ENCODE data around the gene TNFRSF18.

DNA sequence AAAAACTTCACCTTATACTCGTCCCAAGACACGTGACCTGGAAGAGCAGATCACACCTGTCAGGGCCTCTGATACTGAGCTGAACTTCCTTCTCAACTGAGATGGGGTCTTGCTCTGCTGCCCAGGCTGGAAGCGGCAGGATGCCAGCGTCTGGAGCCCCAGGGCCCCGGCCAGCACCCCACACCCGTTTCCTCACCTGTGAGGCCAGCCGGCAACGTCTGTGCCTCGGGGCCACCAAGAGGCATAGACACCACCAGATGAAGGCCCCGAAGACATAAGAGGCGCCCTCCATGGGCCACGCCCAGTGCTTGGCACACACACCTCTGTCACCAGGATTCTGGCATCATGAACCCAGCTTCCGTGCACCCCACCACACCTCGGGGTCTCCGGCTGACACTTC is 16.9 kb upstream of the TNFRSF18 start:
- TF ChIP-seq, protein P1, sequence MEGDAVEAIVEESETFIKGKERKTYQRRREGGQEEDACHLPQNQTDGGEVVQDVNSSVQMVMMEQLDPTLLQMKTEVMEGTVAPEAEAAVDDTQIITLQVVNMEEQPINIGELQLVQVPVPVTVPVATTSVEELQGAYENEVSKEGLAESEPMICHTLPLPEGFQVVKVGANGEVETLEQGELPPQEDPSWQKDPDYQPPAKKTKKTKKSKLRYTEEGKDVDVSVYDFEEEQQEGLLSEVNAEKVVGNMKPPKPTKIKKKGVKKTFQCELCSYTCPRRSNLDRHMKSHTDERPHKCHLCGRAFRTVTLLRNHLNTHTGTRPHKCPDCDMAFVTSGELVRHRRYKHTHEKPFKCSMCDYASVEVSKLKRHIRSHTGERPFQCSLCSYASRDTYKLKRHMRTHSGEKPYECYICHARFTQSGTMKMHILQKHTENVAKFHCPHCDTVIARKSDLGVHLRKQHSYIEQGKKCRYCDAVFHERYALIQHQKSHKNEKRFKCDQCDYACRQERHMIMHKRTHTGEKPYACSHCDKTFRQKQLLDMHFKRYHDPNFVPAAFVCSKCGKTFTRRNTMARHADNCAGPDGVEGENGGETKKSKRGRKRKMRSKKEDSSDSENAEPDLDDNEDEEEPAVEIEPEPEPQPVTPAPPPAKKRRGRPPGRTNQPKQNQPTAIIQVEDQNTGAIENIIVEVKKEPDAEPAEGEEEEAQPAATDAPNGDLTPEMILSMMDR (IDR thresholded peaks at IDR 0.05; ENCODE audit: low read depth, low read length, poor library complexity, severe bottlenecking): no peak
- TF ChIP-seq EZH2phosphoT487 (IDR thresholded peaks at IDR 0.05; ENCODE audit: borderline replicate concordance, low read length): no peak

Measured in DOHH2 (cell line).